Stimulated activated naive CD4-positive, alpha-beta T cell treated with Interleukin-2 at 50 U/mL for 16 hours (primary cell): ENCODE results near the gene NUDT6.
"Not testable (repeated sequence)": the region's sequence is repeated elsewhere in the genome, so short reads cannot be mapped to it uniquely, and the experiment has no call there.

Experiments
- DNase-seq: peaks from one replicate; lab custom pipeline; 2025; lab: John Stamatoyannopoulos, UW

Gene NUDT6

DNA sequence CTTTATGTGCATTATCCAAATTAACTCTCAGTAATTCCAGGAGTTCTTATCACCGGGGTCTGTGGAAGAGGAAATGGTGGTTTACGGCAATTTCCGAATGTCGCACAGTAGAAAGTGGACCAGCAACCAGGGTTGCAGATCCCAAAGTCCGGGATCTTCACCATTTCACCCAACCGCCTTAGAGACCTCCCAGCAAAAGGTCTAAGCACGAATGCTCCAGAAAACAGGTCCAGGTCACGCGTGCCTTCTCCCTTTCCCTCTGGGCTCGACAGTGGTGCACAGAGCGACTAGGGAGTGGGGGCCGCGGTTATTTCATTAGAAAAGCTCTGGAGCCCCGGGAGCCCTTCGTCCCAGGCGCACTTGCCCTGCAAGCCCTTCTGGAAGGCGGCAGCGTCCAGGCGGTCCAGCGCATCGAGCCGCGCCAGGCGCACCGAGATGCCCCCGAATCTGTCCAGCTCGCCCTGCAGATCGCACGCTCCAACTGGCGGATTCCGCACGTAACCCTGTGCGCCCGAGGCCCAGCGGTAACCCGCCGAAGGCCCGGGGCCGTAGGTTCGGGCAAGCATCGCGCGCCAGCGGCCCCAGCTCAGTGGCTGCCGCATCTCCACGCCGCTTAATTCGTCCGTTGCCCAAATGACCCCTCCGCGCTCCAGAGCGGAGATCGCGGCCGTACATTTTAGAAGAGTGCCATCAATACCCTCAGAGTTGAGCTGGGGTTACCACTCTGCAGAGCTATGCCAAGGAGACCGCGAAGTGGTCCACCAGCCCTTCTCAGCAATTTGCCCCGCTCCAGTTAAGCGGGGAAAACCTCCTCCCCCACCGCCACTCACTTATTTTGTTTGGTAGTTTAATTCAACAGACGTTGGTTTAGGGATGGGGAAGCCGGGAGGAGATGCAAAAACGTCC, at the start of gene NUDT6:
Gene NUDT6 (minus strand): TSS at position 627 of the 906 bp plus-strand sequence. CDS start 25 bp downstream, at position 602.
- peak; percentile 34 for DNase-seq

GRCh38 chr4:122968227-122968812, 45.9 kb upstream of the NUDT6 start:
- no peak for DNase-seq

- DNase-seq = no peak
Observed at GRCh38 chr4:122967231-122967630, 44.8 kb upstream of the NUDT6 start.

DNA sequence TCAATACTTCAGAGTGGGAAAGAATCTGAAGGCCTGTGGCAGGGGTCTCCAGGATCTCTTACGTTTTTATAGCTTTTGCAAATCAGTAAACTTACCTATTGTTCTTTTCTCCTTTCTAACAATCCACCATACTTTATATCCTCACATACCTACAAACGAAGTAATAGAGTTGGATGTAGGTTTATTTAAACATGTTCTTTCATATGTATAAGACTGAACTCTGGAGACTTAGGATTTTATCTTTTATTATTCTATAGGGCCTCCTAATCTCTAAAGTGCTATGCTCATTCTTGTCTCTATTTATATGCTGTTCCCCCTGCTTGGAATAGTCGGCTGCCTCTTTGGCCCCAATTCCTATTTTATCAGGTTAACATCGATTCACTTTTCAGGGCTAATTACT, 43.8 kb upstream of the NUDT6 start:
- no peak for DNase-seq

DNA sequence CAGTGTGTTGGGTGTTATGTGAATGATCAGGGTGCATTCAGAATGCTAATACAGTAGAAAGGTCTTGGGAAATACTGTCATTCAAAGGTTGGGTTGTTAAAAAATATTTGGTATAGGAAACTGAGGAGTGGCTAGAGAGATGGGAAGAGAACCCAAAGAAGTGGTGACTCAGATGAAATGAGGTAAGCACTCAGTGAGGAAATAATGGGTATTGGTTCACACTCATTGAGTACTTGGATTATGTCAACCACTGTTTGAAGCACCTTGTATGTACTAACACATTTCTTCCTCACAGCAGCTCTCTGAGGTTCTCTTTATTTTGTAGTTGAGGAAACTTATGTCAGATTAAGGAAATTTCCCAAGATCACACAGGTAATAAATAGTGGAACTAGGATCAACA, 40.8 kb upstream of the NUDT6 start:
- DNase-seq = no peak

GRCh38 chr4:122960611-122961000, 38.2 kb upstream of the NUDT6 start:
- DNase-seq = no peak

DNA sequence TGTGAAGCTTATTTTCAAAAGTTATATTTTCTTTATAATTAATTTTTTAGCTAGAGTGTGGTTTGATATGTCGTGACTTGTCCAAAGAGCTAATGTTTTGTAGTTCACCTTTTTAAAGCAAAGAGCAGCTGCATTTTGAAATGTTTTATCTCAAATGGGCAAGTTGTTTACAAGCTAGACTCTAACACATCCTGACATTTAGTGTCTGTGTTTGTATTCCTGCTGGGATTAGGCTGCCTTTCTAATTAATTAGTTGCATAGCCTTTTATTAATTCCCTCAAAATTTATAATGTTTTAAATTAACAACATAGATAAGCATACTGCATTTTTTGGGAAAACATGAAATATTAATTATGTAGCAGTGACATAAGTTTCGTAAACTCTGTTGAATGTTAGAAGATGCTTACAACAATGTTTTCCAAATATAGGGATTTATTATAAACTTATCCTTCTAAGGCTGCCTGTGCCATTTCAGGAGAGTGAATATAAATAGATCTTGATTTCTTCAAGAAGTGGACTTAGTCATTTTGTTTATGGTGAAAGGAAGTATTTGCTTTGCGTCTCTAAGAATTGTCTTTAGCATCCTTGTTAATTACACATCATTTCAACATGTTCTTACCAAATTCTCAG, 37.7 kb upstream of the NUDT6 start:
- no peak for DNase-seq

GRCh38 chr4:122959441-122959840, 37.0 kb upstream of the NUDT6 start:
- DNase-seq = no peak

DNA sequence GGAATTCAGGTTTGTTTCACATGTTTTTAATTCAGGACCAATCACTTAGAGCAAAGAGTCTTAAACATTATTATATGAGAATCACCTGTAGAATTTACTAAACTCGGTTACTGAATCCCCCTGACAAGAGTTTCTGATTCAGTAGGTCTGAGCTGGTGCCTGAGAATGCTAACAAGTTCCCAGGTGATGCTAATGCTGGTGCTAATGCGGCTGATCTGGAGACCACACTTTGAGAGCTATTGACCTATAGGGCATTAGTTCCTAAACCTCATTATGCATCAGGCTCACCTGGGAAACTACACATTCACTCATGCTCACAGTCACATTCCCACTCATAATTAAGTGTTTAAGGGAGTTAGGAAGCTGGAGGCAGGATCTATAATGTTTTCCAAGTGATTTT, 36.1 kb upstream of the NUDT6 start:
- DNase-seq = no peak

- DNase-seq = no peak
Observed at GRCh38 chr4:122953924-122954323, 31.5 kb upstream of the NUDT6 start.

GRCh38 chr4:122952028-122952427, 29.6 kb upstream of the NUDT6 start:
- no peak for DNase-seq

DNA sequence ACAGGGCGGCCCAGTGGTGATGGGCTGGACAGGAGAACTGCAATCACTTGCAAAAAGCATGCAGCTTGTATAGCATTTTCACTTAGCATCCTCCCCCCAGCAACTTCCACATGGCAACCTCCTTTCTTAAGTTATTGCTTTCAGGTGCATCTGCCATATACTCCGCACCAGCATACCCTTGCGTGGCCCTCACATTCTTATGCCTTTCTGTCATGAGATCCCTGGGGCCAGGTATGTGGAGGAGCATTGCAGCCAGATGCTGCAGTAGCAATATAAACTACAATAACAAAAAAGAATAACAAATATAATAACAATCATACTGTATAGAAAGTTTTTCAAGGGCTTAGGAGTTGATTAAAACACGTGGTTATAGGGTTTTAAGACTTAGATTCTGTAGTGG, 26.3 kb upstream of the NUDT6 start:
- DNase-seq = no peak

DNA sequence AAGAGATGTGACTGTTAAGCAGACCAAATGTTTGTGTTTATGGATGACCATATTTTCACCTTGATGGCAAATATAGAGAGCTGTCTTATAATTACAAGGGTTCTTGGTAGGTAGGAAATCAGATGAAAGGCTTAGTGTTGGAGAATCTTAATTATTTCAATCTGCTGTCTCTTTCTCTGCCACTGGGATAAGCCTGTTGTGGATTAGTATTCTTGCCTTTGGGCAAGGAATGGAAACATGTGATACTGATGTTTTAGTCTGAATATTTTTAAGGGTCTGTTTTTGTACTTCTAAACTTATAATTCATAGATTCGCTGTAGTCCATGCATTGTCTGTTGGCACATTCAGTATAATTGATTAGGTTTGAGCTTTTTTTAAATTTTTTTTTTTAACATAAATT, 23.7 kb upstream of the NUDT6 start:
- no peak for DNase-seq

DNA sequence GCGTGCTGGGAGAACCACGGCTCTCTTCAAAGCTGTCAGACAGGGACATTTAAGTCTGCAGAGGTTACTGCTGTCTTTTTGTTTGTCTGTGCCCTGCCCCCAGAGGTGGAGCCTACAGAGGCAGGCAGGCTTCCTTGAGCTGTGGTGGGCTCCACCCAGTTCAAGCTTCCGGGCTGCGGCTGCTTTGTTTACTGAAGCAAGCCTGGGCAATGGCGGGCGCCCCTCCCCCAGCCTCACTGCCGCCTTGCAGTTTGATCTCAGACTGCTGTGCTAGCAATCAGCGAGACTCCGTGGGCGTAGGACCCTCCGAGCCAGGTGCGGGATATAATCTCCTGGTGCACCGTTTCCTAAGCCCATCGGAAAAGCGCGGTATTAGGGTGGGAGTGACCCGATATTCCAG, 22.7 kb upstream of the NUDT6 start:
- DNase-seq = not testable (repeated sequence)

GRCh38 chr4:122932763-122933162, 10.4 kb upstream of the NUDT6 start:
- no peak for DNase-seq

- no peak for DNase-seq
Observed at GRCh38 chr4:122930862-122931261, 8.5 kb upstream of the NUDT6 start.

- DNase-seq = no peak
Observed at GRCh38 chr4:122928930-122929329, 6.5 kb upstream of the NUDT6 start.

DNA sequence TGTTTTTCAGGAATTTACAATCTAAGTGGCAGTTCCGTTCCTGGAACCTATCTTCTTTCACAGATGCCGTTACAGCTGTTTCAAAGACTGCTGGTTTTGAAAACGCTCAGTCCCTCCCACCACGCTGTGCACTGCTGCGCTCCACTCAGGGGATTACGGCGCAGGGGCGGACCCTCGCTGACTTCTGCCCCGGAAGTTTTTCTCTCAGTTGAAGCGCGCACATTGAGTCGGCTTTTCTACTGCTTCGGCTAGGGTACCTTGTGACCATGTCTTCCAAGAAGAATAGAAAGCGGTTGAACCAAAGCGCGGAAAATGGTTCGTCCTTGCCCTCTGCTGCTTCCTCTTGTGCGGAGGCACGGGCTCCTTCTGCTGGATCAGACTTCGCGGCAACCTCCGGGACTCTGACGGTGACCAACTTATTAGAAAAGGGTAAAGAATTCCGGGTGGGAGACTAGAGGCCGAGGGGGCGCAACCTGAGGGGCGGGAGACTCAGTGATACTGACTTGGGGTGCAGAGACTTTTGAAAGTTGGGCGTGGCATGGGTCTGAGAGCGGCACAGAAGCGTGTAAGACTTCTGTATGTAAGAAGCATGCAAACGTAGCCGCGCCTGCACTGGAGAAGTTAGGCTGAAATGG, 597 bp upstream of the NUDT6 start:
- DNase-seq = peak; percentile 87

GRCh38 chr4:122921300-122921699, 1.1 kb downstream of the NUDT6 start:
- no peak for DNase-seq

GRCh38 chr4:122920473-122920872, 1.9 kb downstream of the NUDT6 start:
- DNase-seq = no peak

- no peak for DNase-seq
Observed at GRCh38 chr4:122917731-122918130, 4.7 kb downstream of the NUDT6 start.

- DNase-seq = no peak
Observed at GRCh38 chr4:122914938-122915337, 7.5 kb downstream of the NUDT6 start.
